Upper lobe of left lung (tissue), 4 donors: ENCODE measurements around the gene FXYD6.

ENCODE experiments used
- CTCF ChIP-seq, 6 experiments: fragments of 450-650 bp in 4 of 6; fragments of 200-600 bp in 2 of 6; sonication (generic) in 2 of 6; IDR thresholded peaks; one replicate each; pipeline ENCODE4 v1.5.1; 2016 to 2019; ENCODE audit warnings: antibody characterized with exemption in 6 of 6
- POLR2A ChIP-seq, 4 donors: fragments of 450-650 bp; IDR thresholded peaks; one replicate each; pipeline ENCODE4 v1.5.1; 2016 to 2017; ENCODE audit warnings: antibody characterized with exemption in 4 of 4, mild to moderate bottlenecking in 2 of 4

DNA sequence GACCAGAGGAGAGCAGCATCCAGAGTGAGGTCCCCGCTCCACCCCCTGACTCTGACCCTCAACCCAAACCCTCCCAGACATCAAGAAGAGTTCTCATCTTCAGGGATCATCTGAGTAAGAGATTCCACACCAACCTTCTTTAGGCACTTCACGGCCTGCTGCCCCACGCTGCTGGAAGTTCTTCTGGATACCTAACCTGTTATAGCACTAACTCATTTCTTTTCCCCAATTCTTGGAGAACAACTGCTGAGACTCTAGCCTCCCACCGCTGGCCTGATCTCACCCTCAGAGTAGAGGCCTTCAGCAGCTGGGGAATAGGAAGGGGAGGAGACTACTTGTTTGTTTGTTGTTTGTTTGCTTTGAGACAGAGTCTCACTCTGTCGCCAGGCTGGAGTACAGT, 45.4 kb upstream of the FXYD6 start:
- no peak for TF ChIP-seq CTCF (IDR thresholded peaks at IDR 0.05)
- no peak for TF ChIP-seq POLR2A (IDR thresholded peaks at IDR 0.05)
